Smooth muscle cell of the brain vasculature (primary cell): ENCODE results near the gene HOXB6.

Experiments
- DNase-seq: peaks from one replicate; pipeline ENCODE4 v3.0.0-alpha.2; 2012; ENCODE audit warnings: low read depth, low spot score

HOXB6 gene

DNA sequence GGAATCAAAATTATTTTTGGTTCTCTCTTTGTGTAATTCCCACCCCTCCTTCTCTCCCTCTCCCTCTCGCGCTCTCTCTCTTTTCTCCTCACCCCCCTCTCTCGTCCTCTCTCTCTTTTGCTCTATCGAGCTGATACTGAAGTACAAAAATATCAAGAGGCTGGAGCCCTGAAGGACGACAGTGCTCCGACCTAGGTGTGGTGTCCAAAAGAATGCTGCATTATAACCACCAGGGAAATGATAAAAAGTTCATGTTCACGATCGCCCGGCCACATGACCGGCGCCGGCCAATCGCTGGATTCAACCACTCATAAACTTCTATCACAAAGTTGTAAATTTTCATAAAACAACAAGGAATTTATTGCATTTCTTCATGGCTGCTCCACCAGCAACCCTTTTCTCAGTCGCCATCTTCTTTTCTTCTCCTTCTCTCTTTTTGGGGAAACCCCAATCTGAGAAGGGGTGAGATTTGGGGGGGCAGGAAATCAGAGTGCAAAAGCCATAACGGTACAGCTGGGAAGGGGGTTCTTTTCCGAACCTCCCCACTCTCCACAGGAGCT lies at the start of gene HOXB6:
HOXB6 (minus strand) TSS at position 217 of the 560 bp plus-strand sequence. CDS start 6,836 bp downstream, outside the sequence.
- DNase-seq: no peak

DNA sequence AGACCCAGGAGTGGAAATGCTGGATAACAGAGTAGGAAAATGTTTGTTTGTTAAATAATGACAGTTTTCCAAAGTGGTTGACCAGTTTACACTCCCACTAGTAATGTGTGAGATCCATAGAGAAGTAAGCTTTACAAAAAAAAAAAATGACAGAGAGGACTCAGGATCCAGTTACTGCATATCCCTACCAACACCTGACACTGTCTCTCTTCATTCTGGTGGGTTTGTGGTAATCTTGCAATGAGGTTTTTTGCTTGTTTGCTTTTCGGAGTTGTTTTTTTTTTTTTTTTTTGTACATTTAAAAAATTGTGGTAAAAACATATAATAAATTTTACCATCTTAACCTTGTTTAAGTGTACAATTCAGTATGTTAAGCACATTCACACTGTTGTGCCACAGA lies 45.0 kb upstream of the HOXB6 start:
- no peak for DNase-seq

GRCh38 chr17:48647963-48648245 lies 43.1 kb upstream of the HOXB6 start:
- no peak for DNase-seq

DNA sequence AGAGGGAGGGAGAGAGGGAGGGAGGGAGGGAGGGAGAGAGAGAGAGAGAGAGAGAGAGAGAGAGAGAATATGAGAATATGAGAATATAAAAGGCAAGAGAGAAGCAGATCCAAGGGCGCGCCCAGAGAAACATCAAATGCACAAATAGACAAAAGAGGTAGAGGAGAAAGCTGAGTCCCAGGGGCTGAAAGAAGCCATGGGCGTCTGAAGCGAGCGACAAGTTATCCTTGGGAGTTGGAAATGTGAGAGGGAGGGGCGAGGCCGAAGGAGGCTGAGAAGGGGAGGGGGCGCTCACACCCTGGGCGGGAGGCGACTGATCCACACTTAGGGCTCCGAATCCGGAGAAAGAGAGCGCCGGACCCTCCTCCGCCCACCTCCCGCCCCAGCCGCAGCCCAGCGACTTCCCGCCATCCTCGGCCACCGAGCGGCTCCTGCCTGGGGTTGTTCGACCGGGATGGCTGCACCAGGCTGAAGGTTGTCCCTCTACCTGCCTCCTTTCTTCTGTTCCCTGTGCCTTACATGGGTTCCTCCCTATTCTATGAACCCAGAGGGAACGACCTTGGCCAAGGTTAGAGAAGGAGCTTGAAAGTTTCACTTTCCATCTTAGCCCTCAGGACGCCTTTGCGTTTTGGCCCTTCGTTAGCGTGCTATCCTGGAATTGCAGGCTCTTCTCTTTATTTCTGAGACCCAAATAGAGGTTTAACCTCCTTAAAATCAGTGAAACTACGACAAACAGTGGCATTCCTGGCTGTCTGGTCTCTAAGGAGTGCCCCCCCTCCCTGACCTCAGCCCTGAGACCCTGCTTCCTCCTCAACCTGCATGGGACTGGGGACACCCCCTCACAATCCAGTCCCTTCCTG lies 42.5 kb upstream of the HOXB6 start:
- DNase-seq: no peak

DNA sequence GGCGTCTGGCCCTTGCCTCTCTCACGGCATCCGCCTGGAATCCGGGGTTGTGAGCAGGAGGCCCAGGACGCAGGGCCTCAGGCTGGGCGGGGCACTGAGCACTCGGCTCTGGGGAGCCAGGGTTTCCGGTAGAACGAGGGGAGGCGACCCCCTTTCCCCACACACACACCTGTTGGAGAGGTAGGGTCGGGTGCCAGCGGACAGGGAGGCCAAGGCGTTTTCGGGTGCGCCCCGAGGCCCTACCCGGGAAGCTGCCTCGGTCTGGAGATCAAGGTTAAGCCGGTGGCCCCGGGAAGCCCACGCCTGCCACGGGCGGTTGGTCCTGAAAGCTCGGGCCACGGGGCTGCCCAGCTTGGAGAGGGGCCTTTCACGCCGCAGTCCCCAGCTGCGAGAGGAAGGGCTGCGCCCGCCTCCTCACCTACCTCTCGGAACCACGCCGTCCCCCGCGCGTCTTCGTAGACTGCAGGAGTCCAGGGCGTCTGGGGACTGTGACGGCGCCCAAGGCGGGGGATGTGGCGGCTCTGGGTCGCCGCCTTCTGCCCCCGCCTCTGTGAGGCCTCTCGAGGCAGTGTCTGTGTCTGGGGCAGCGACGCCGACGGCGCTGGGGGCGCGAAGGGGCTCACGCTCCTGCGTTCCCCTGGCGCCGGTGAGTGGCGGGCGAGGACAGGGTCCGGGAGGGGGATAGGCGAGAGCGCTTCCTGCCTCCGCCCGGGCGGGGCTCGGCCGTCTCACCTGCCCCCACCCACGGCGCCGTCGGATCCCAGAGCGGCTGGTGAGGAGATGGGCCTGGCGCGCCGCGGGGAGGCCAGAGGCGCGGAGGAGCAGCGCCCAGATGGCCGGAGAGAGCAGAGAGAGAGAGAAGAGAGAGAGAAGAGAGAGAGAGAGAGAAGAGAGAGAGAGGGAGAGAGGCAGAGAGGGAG lies 41.7 kb upstream of the HOXB6 start:
- no peak for DNase-seq

GRCh38 chr17:48645639-48646182 lies 40.9 kb upstream of the HOXB6 start:
- no peak for DNase-seq

DNA sequence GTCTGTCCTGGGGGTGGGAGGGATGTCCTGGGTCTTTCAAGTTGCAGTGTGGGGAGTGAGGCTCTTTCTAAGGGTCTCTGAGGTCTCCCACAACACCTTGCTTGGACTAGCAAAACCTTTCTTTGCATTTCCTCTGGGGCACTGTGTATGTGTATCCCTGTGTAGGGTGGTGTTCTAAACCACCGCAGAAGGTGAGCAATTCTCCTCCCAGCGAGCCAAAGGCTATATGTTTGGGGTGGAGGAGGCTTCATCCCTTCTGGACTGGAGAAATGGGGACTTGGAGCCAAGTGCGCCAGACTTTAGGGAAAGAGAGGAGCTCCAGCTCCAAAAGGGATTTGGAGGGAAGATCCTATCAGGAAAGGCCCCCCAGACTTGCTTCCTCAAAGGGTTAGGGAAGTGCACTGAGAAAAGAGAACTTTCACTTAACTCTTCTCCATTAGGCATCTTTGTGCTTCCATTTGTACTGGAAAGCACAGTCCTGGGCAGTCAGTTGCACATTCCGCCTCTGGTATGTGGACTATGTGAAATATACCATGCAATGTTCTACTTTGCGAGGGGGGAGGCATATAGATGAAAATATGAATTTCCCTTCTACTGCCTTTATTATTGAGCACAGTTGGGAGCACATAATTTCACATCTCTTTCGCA lies 40.2 kb upstream of the HOXB6 start:
- no peak for DNase-seq

- no peak for DNase-seq
Measured at GRCh38 chr17:48644159-48644558, 39.4 kb upstream of the HOXB6 start.

DNA sequence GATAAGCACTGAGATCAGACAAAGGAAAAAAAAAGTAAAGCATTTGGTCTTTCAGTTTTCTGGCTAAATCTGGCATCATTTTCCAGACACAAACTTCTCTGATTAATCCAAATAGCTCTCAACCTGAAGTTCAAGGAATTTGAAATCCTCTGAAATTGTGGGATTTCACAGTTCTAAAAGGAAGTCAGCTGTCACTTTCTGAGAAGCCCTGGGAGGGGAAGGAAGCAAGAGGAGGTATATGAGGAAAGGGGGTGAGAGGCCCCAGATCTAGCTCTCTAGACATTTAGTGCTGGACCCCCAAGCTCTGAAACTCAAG lies 38.9 kb upstream of the HOXB6 start:
- DNase-seq: no peak

DNA sequence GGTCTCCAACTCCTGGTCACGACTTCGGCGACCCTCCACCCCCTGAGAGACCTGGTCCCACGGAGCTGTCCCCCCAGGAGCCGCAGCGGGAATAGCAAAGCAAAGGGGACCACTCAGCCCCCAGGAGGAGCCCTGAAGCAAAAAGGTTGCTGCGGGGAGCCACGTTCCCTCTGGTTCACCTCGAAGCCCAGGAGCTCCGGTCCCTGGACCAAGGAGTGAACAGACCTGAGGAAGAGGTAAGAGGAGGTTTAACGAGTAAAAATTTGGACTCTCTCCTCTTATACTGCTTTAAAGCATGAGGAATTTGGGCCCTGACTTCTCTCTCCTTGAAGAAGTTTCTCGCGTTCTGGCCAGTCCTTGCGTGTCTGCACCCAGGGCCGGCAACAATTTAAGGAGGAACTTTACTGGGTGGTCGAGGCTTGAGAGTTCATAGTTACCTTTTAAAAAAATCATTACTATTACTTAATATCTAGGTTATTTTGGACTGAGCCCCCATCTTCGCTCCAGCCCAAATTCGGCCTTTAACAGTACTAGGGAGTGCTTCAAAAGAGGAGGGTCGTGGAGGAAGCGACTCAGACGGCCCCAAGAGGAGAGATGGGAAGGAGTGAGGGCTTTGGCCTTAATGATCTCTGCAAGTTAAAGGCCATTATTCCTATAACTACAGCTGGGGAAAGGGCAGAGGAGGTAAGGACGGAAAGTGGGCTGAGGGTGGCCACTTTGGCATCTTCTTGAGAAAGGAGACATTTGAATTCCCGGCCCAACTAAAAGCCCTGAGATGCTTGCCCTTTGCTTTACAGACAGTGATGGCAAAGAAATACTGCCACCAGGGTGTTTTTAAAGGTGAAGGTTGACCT lies 38.3 kb upstream of the HOXB6 start:
- no peak for DNase-seq

DNA sequence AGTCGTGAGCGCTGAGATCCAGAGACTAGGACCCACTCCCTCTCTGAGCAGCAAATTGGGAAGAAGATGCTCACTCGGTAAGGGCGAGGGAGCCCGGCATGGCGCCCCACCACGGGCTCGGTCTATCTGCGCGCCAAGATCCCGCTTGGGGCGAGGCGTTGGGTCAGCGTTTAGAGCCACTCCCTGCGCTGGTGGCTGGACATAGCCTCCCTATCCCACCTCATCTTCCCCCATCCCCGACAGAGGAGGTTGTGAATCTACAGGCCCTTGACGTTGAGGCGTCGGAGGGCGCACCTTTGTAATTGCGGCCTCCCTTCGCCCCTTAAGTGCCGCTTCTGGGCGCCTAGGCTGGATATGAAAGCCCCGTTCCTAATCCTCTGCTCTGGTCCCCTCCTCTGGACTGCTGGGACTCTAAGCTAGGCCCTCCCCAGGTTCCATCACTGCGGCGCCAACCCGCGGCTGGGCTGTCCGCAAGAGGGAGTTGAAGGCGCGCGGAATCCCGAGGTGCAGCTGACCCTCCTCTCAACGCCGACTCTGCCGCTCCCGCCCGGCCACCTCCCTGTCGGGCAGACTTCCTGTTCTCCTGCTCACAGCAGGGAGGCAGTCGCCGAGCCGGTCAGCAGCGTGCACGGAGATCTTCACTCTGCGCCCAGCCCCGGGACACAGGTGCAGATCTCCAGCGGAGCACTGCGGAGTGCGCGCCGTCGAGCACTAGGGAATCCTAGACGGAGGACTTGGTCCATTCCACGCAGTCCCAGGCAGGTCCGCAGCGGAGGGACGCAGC lies 37.5 kb upstream of the HOXB6 start:
- DNase-seq: no peak

DNA sequence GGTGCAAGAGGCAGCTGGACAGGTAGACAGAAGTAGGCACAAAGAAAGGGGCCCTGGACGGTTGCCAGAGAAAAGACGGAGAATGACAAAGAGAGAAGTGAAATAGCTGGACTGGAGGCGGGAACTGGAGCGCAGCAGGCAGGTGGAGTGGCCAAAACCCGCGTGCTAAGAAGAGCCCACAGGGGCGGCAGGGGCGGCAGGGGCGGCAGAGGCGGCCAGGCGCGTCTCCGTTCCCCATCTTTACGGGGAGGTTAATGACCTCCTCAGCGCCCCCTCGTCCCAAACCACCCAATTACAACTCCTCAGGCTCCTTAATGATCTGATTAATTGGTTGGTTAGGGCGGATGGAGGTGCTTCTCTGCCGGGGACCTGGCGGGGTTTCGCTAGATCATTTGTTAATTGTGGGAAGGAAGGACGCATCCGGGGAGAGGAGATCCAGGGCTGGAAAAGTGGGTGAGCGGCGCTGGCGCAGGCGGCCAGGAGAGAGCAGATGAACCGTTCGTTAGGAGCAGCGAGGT lies 36.8 kb upstream of the HOXB6 start:
- DNase-seq: no peak

- no peak for DNase-seq
Measured at GRCh38 chr17:48640858-48641180, 36.0 kb upstream of the HOXB6 start.

GRCh38 chr17:48639982-48640857 lies 35.4 kb upstream of the HOXB6 start:
- DNase-seq: no peak

DNA sequence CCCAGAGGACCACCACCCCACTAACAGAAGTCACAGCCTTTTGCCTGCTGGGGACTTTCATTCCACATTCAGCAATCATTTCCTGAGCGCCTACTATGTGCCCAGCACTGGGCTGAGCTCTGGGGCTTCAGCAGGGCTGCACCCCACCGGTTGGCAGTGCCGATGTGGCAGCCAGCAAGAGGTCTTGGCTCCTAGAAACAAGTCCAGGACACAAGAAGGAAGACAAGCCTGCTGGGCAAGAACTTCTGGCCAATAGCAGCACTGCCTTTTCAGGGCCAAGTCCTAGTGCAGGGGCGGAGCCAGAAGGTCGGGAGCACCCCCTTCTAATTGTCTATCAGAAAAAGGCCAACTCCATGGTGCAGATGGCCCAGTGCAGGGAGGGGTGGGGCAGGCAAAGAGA lies 34.4 kb upstream of the HOXB6 start:
- DNase-seq: no peak

DNA sequence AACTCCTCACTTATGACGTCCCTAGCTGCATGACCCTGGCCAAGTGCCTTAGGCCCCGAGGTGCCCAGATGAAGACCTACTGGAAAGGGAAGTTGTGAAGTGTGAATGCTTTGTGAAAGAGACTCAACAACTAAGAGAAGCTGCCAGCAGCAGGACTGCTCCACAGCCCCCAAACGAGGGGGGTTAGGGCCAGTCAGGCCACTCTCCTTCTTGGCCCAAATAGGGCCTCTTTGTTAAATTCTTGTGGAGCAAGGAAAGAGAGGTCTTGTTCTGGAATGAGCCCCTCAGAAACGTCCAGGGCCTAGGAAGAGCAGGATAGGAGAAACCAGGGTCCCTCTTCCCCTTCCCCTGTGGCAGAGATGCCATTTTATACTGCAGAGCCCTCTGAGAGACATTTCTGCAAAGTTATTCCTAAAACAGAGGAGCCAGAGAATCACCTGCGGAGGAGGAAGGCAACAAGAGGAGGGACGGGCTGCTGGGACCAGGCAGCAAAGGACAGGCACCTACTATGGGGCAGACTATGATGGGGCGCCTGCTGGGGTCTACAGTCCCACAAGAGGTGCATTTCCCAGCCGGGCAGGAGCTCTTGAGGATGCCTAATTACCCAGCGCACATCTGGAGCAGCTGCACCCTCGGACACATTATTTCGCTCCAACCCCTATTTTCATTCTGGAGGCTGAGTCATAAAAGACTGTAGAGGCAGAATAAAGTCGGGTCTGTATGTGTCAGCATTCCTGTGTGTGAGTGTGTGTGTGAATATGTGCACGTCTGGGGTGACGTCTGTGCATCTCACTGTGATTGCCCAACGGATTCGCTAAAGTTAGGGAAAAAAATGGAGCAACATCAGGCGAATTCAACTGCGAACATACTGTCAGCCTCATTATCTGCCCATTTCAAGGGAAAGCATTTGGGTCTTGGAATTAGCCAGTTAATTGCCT lies 32.8 kb upstream of the HOXB6 start:
- no peak for DNase-seq

- DNase-seq: no peak
Measured at GRCh38 chr17:48636177-48637018, 31.6 kb upstream of the HOXB6 start.
